ENCODE data around the gene INHA.

- TF ChIP-seq, protein P1, sequence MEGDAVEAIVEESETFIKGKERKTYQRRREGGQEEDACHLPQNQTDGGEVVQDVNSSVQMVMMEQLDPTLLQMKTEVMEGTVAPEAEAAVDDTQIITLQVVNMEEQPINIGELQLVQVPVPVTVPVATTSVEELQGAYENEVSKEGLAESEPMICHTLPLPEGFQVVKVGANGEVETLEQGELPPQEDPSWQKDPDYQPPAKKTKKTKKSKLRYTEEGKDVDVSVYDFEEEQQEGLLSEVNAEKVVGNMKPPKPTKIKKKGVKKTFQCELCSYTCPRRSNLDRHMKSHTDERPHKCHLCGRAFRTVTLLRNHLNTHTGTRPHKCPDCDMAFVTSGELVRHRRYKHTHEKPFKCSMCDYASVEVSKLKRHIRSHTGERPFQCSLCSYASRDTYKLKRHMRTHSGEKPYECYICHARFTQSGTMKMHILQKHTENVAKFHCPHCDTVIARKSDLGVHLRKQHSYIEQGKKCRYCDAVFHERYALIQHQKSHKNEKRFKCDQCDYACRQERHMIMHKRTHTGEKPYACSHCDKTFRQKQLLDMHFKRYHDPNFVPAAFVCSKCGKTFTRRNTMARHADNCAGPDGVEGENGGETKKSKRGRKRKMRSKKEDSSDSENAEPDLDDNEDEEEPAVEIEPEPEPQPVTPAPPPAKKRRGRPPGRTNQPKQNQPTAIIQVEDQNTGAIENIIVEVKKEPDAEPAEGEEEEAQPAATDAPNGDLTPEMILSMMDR (IDR thresholded peaks at IDR 0.05; ENCODE audit: low read length): no peak
- TF ChIP-seq EZH2phosphoT487 (IDR thresholded peaks at IDR 0.05; ENCODE audit: low read length) (no peak), EZH2 (optimal IDR thresholded peaks at IDR 0.05; ENCODE audit: low read depth, low read length) (no peak)
Measured at GRCh38 chr2:219545943-219546352, 26.2 kb upstream of the INHA start.
